GM12873 (cell line): ENCODE results near the gene DCLRE1B.

Experiments
- CTCF ChIP-seq: IDR thresholded peaks from 2 replicates; pipeline ENCODE4 v1.5.1; 2012; ENCODE audit warnings: low read depth, mild to moderate bottlenecking, moderate library complexity, low read length, control low read depth; ENCODE audit not compliant: insufficient read depth; ENCODE audit errors: missing control alignments

The DCLRE1B gene

GRCh38 chr1:113913887-113914664, 8.9 kb downstream of the DCLRE1B start:
- no peak for TF ChIP-seq CTCF

- TF ChIP-seq CTCF, result no peak
Observed at GRCh38 chr1:113916974-113917373, 11.8 kb downstream of the DCLRE1B start.

GRCh38 chr1:113917400-113918082, 12.4 kb downstream of the DCLRE1B start:
- no peak for TF ChIP-seq CTCF

- TF ChIP-seq CTCF, result no peak
Observed at GRCh38 chr1:113918243-113918642, 13.1 kb downstream of the DCLRE1B start.

- no peak for TF ChIP-seq CTCF
Observed at GRCh38 chr1:113922957-113923356, 17.8 kb downstream of the DCLRE1B start.

- no peak for TF ChIP-seq CTCF
Observed at GRCh38 chr1:113924473-113924872, 19.3 kb downstream of the DCLRE1B start.

- TF ChIP-seq CTCF, result no peak
Observed at GRCh38 chr1:113928187-113928930, 23.2 kb downstream of the DCLRE1B start.
